HepG2 (cell line): ENCODE results near the gene SS18L1. TPM values are rescaled to one million over a fixed set of nuclear protein-coding genes. Genes with fewer than 3 reads are reported as not detected.

Experiments
- CBX2 ChIP-seq, 2 experiments: fragments of 200-600 bp in 1 of 2; sonication (generic); formaldehyde crosslinking in 1 of 2; IDR thresholded peaks; 2 replicates each; pipeline versions ENCODE4 v1.7.0 to v1.8.1; 2018 to 2022; ENCODE audit warnings: low read depth in 2 of 2, low read length in 1 of 2, mild to moderate bottlenecking in 1 of 2, missing genetic modification reagents in 1 of 2
- CHCHD3 ChIP-seq: sonication (generic); formaldehyde crosslinking; IDR thresholded peaks from 2 replicates; pipeline ENCODE4 v1.8.0; 2022; ENCODE audit warnings: mild to moderate bottlenecking, missing genetic modification reagents, moderate library complexity
- FOXK1 ChIP-seq: sonication (generic); formaldehyde crosslinking; IDR thresholded peaks from 2 replicates; pipeline ENCODE4 v1.4.0; 2020; ENCODE audit warnings: low read depth, missing genetic modification reagents, borderline replicate concordance
- FOXM1 ChIP-seq: sonication (generic); formaldehyde crosslinking; IDR thresholded peaks from 2 replicates; pipeline ENCODE4 v1.5.0; 2020; ENCODE audit warnings: missing genetic modification reagents
- HNRNPUL1 ChIP-seq: fragments of 200-400 bp; formaldehyde crosslinking; IDR thresholded peaks from 2 replicates; pipeline ENCODE4 v1.6.1; 2017; ENCODE audit warnings: low read depth, mild to moderate bottlenecking, low read length, moderate library complexity
- PPARG ChIP-seq: conservative IDR thresholded peaks from 2 replicates; pipeline ENCODE4 v1.6.1; 2016; ENCODE audit warnings: missing biosample characterization, missing genetic modification reagents
- REL ChIP-seq: sonication (generic); formaldehyde crosslinking; conservative IDR thresholded peaks from 2 replicates; pipeline ENCODE4 v1.8.0; 2022; ENCODE audit warnings: mild to moderate bottlenecking, missing genetic modification reagents, moderate library complexity
- SALL1 ChIP-seq: sonication (generic); formaldehyde crosslinking; IDR thresholded peaks from 2 replicates; pipeline ENCODE4 v1.8.0; 2022; ENCODE audit warnings: mild to moderate bottlenecking, missing genetic modification reagents
- SRF ChIP-seq: IDR thresholded peaks from 2 replicates; pipeline ENCODE4 v1.6.1; 2011; ENCODE audit warnings: mild to moderate bottlenecking, low read depth, low read length, moderate library complexity
- YEATS2 ChIP-seq: sonication (generic); formaldehyde crosslinking; IDR thresholded peaks from 2 replicates; pipeline ENCODE4 v1.4.0; 2020; ENCODE audit warnings: missing genetic modification reagents, borderline replicate concordance
- ZFP90 ChIP-seq: sonication (generic); formaldehyde crosslinking; IDR thresholded peaks from 2 replicates; pipeline ENCODE4 v1.8.0; 2022; ENCODE audit warnings: missing genetic modification reagents, mild to moderate bottlenecking, inconsistent platforms, borderline replicate concordance
- ZNF260 ChIP-seq: sonication (generic); formaldehyde crosslinking; IDR thresholded peaks from 2 replicates; pipeline ENCODE4 v1.4.0; 2020; ENCODE audit warnings: missing genetic modification reagents, low read depth, mild to moderate bottlenecking, borderline replicate concordance
- ZNF607 ChIP-seq: sonication (generic); formaldehyde crosslinking; IDR thresholded peaks from 2 replicates; pipeline ENCODE4 v1.5.1; 2020; ENCODE audit warnings: missing genetic modification reagents, mild to moderate bottlenecking, borderline replicate concordance
- ZNF709 ChIP-seq: sonication (generic); formaldehyde crosslinking; IDR thresholded peaks from 2 replicates; pipeline ENCODE4 v1.5.0; 2020; ENCODE audit warnings: mild to moderate bottlenecking, missing genetic modification reagents
- polyA plus RNA-seq, 8 experiments: library from polyadenylated mRNA; depleted of rRNA in 3 of 8; stranded (reverse) in 7 of 8; unstranded in 1 of 8; fragments of >200 nt; fragmentation: Illumina TruSeq in 4 of 8; extraction: Trizol in 4 of 8; gene quantifications; 2 replicates each; pipeline versions ENCODE4 v1.2.1 to v1.2.3, GENCODE V29; 2011 to 2016; ENCODE audit warnings: low read depth in 4 of 8, missing spikeins in 1 of 8, mixed read lengths in 1 of 8; ENCODE audit not compliant: insufficient read depth in 1 of 8
- total RNA-seq, 5 experiments: library from RNA; depleted of rRNA; stranded (reverse); fragments of >200 nt; fragmentation: Illumina TruSeq; extraction: Trizol; gene quantifications; 2 replicates each; pipeline ENCODE4 v1.2.3, GENCODE V29; 2016; ENCODE audit warnings: low read depth in 1 of 5
- TF ChIP-seq, protein P1 (sequence below): sonication (generic); formaldehyde crosslinking; IDR thresholded peaks from 2 replicates; pipeline ENCODE4 v1.4.0; 2020; ENCODE audit warnings: missing genetic modification reagents; ENCODE audit errors: not compliant biosample characterization
- TF ChIP-seq, protein P2 (sequence below): IDR thresholded peaks from 2 replicates; pipeline ENCODE4 v1.6.1; 2016; ENCODE audit warnings: control low read depth
- TF ChIP-seq, protein P3 (sequence below): sonication (generic); formaldehyde crosslinking; IDR thresholded peaks from 2 replicates; pipeline ENCODE4 v1.4.0; 2020; ENCODE audit warnings: mild to moderate bottlenecking, missing genetic modification reagents
- TF ChIP-seq, protein P4 (sequence below): sonication (generic); formaldehyde crosslinking; IDR thresholded peaks from 2 replicates; pipeline ENCODE4 v1.4.0; 2020; ENCODE audit warnings: missing genetic modification reagents, borderline replicate concordance
- TF ChIP-seq, protein P5 (sequence below): sonication (generic); formaldehyde crosslinking; IDR thresholded peaks from 2 replicates; pipeline ENCODE4 v1.8.0; 2022; ENCODE audit warnings: missing genetic modification reagents, mild to moderate bottlenecking, borderline replicate concordance

Gene SS18L1
- total and polyA plus RNA-seq, 2 of the 13 experiments (the other 11 are each of a cell fraction or from before 2014, with no cell fraction given), result 17.8 to 27.6 TPM

DNA sequence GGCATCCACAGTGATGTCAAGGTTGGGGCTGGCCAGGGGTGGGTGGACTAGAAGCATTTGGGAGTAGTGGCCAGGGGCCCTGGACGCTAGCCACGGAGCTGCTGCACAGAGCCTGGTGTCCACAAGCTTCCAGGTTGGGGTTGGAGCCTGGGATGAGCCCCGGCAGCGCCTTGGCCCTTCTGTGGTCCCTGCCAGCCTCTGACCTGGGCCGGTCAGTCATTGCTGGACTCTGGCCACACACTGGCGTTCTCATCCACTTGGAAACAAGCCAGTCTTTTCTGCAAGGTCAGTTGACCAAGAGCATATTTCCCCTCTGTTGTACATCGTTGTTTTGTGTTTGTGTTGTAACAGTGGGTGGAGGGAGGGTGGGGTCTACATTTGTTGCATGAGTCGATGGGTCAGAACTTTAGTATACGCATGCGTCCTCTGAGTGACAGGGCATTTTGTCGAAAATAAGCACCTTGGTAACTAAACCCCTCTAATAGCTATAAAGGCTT is 8.8 kb upstream of the SS18L1 start (continued):
- no peak for TF ChIP-seq SRF
- peak; percentile 89 for TF ChIP-seq FOXK1 (CRISPR knock-in tag)
- TF ChIP-seq, protein P1, sequence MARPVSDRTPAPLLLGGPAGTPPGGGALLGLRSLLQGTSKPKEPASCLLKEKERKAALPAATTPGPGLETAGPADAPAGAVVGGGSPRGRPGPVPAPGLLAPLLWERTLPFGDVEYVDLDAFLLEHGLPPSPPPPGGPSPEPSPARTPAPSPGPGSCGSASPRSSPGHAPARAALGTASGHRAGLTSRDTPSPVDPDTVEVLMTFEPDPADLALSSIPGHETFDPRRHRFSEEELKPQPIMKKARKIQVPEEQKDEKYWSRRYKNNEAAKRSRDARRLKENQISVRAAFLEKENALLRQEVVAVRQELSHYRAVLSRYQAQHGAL (CRISPR knock-in tag), result no peak
- TF ChIP-seq ZNF607 (CRISPR knock-in tag), result peak; percentile 37; the same call in 1 of the 2 replicates
- TF ChIP-seq, protein P2, sequence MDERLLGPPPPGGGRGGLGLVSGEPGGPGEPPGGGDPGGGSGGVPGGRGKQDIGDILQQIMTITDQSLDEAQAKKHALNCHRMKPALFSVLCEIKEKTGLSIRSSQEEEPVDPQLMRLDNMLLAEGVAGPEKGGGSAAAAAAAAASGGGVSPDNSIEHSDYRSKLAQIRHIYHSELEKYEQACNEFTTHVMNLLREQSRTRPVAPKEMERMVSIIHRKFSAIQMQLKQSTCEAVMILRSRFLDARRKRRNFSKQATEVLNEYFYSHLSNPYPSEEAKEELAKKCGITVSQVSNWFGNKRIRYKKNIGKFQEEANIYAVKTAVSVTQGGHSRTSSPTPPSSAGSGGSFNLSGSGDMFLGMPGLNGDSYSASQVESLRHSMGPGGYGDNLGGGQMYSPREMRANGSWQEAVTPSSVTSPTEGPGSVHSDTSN (CRISPR knock-in tag), result peak; percentile 40; the same call in 1 of the 2 replicates
- TF ChIP-seq HNRNPUL1, result no peak
- no peak for TF ChIP-seq PPARG (CRISPR knock-in tag)
- no peak; the same call in 1 of the 2 replicates for TF ChIP-seq YEATS2
- TF ChIP-seq CBX2 (IDR thresholded peaks at IDR 0.05; ENCODE audit: low read depth, low read length), result no peak
- no peak for TF ChIP-seq CBX2 (CRISPR knock-in tag; IDR thresholded peaks at IDR 0.05; ENCODE audit: low read depth)
- 0 out of 2 replicates have a peak, but pooled peaks have one; percentile 49 for TF ChIP-seq ZFP90 (CRISPR knock-in tag)
- no peak for TF ChIP-seq ZNF709 (CRISPR knock-in tag)
- no peak for TF ChIP-seq REL (CRISPR knock-in tag)
- TF ChIP-seq, protein P3, sequence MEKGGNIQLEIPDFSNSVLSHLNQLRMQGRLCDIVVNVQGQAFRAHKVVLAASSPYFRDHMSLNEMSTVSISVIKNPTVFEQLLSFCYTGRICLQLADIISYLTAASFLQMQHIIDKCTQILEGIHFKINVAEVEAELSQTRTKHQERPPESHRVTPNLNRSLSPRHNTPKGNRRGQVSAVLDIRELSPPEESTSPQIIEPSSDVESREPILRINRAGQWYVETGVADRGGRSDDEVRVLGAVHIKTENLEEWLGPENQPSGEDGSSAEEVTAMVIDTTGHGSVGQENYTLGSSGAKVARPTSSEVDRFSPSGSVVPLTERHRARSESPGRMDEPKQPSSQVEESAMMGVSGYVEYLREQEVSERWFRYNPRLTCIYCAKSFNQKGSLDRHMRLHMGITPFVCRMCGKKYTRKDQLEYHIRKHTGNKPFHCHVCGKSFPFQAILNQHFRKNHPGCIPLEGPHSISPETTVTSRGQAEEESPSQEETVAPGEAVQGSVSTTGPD (CRISPR knock-in tag), result no peak
- TF ChIP-seq, protein P4, sequence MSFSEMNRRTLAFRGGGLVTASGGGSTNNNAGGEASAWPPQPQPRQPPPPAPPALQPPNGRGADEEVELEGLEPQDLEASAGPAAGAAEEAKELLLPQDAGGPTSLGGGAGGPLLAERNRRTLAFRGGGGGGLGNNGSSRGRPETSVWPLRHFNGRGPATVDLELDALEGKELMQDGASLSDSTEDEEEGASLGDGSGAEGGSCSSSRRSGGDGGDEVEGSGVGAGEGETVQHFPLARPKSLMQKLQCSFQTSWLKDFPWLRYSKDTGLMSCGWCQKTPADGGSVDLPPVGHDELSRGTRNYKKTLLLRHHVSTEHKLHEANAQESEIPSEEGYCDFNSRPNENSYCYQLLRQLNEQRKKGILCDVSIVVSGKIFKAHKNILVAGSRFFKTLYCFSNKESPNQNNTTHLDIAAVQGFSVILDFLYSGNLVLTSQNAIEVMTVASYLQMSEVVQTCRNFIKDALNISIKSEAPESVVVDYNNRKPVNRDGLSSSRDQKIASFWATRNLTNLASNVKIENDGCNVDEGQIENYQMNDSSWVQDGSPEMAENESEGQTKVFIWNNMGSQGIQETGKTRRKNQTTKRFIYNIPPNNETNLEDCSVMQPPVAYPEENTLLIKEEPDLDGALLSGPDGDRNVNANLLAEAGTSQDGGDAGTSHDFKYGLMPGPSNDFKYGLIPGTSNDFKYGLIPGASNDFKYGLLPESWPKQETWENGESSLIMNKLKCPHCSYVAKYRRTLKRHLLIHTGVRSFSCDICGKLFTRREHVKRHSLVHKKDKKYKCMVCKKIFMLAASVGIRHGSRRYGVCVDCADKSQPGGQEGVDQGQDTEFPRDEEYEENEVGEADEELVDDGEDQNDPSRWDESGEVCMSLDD, result no peak
- no peak for TF ChIP-seq FOXM1
- TF ChIP-seq CHCHD3 (CRISPR knock-in tag), result no peak
- peak; percentile 93 for TF ChIP-seq SALL1
- TF ChIP-seq, protein P5, sequence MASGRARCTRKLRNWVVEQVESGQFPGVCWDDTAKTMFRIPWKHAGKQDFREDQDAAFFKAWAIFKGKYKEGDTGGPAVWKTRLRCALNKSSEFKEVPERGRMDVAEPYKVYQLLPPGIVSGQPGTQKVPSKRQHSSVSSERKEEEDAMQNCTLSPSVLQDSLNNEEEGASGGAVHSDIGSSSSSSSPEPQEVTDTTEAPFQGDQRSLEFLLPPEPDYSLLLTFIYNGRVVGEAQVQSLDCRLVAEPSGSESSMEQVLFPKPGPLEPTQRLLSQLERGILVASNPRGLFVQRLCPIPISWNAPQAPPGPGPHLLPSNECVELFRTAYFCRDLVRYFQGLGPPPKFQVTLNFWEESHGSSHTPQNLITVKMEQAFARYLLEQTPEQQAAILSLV (CRISPR knock-in tag), result no peak; the same call in 1 of the 2 replicates
- no peak for TF ChIP-seq ZNF260 (CRISPR knock-in tag)
